Muscle of leg (tissue), 16 donors: ENCODE data around the gene OR8K1. TPM values are rescaled to one million over a fixed set of nuclear protein-coding genes. Genes with fewer than 3 reads are reported as not detected.

ENCODE experiments used
- DNase-seq: peaks from one replicate; pipeline ENCODE4 v3.0.0; 2013
- H3K27ac ChIP-seq: one replicate; pipeline ENCODE4 v1.5.1; 2013; ENCODE audit warnings: mild to moderate bottlenecking, low read length, control low read depth
- H3K27me3 ChIP-seq: one replicate; pipeline ENCODE4 v1.6.1; 2013; ENCODE audit warnings: low read length; ENCODE audit not compliant: control insufficient read depth, insufficient read depth
- H3K36me3 ChIP-seq: one replicate; pipeline ENCODE4 v1.6.1; 2013; ENCODE audit warnings: low read length; ENCODE audit not compliant: control insufficient read depth, insufficient read depth
- H3K4me1 ChIP-seq: one replicate; pipeline ENCODE4 v1.6.1; 2013; ENCODE audit warnings: low read length; ENCODE audit not compliant: control insufficient read depth, insufficient read depth
- H3K4me3 ChIP-seq: one replicate; pipeline ENCODE4 v1.5.1; 2013; ENCODE audit warnings: low read length, control low read depth
- H3K9me3 ChIP-seq: replicated peaks from 2 replicates; pipeline ENCODE4 v1.6.1; 2013; ENCODE audit warnings: low read depth, low read length; ENCODE audit not compliant: control insufficient read depth
- WGBS: methylation state at CpG from one replicate; pipeline ENCODE4 v1.1.5; 2013; ENCODE audit warnings: missing lambda C conversion rate; ENCODE audit not compliant: insufficient coverage; 5-methylcytosine and 5-hydroxymethylcytosine counted together
- long read RNA-seq, 11 donors: transcript quantifications; one replicate each; lab custom pipeline, GENCODE V29; 2026
- polyA plus RNA-seq, 8 donors: library from polyadenylated mRNA; unstranded; fragments of 120-200 nt; gene quantifications; one replicate each; pipeline versions ENCODE4 v1.2.1 to v1.2.3, GENCODE V29; 2013; ENCODE audit warnings: inconsistent platforms in 1 of 8, low replicate concordance in 1 of 8; ENCODE audit not compliant: insufficient read length in 8 of 8, insufficient read depth in 1 of 8
- total RNA-seq: library from RNA; stranded (reverse); fragments of 120-200 nt; gene quantifications from one replicate; pipeline ENCODE4 v1.2.4, GENCODE V29; 2013

OR8K1 gene
- not detected for total RNA-seq
- polyA plus RNA-seq, result not detected
- long read RNA-seq, donor 1, result 0 reads
- long read RNA-seq, donor 2, result 0 reads
- long read RNA-seq, donor 3, result 0 reads
- long read RNA-seq, donor 4, result 0 reads
- long read RNA-seq, donor 5, partial matches to known transcripts, result 0 of 2 reads
- long read RNA-seq, donor 5, other reads (novel, unspliced or antisense), result 0 of 2 reads
- long read RNA-seq, donor 6, result 0 reads
- long read RNA-seq, donor 7, result 0 reads
- long read RNA-seq, donor 8, result 0 reads
- long read RNA-seq, donor 9, result 0 reads
- long read RNA-seq, donor 10, result 0 reads
- long read RNA-seq, donor 11, result 0 reads

GRCh38 chr11:56345739-56346138 lies at the start of gene OR8K1:
OR8K1 (plus strand) TSS chr11:56346039; CDS start chr11:56346039, 0 bp downstream.
- Histone ChIP-seq H3K36me3 (no peaks in the 10 kb centered on the region), H3K27ac (no peak within 1 kb of the TSS), H3K4me3 (no peak within 1 kb of the TSS), H3K27me3 (no peaks in the 10 kb centered on the region), H3K4me1 (no peaks in the 10 kb centered on the region), H3K9me3 (no peaks in the 10 kb centered on the region)
- no CpG with 5 or more reads among the region's 1 CpG for WGBS
- no peak for DNase-seq

GRCh38 chr11:56296898-56297297 lies 48.9 kb upstream of the OR8K1 start:
- Histone ChIP-seq H3K36me3 (no peaks in the 10 kb centered on the region), H3K27me3 (no peaks in the 10 kb centered on the region), H3K4me3 (no peak overlapping the region), H3K9me3 (no peaks in the 10 kb centered on the region), H3K4me1 (no peaks in the 10 kb centered on the region), H3K27ac (no peak overlapping the region)
- 73% methylated on average over 2 of the region's 4 CpGs for WGBS
- no peak for DNase-seq

- no peak for DNase-seq
- H3K4me1 ChIP-seq, result no peaks in the 10 kb centered on the region
- H3K27ac ChIP-seq, result no peak overlapping the region
- 91% methylated on average over 3 of the region's 3 CpGs for WGBS
- H3K36me3 ChIP-seq, result no peaks in the 10 kb centered on the region
- H3K9me3 ChIP-seq, result peaks cover 12% of the 10 kb centered on the region
- H3K27me3 ChIP-seq, result no peaks in the 10 kb centered on the region
- no peak overlapping the region for H3K4me3 ChIP-seq
These were observed 38.0 kb upstream of the OR8K1 start for GRCh38 chr11:56307836-56308235.

GRCh38 chr11:56314844-56315243 lies 31.0 kb upstream of the OR8K1 start, which contains the start of gene OR8K3:
OR8K3 (plus strand) TSS chr11:56315144; CDS start chr11:56318307, 3,163 bp downstream.
- no peak within 1 kb of the TSS for H3K27ac ChIP-seq
- H3K27me3 ChIP-seq, result no peaks in the 10 kb centered on the region
- DNase-seq, result no peak

GRCh38 chr11:56331861-56332491 lies 13.9 kb upstream of the OR8K1 start:
- Histone ChIP-seq H3K27ac (no peak overlapping the region), H3K27me3 (no peaks in the 10 kb centered on the region), H3K4me3 (no peak overlapping the region), H3K4me1 (no peaks in the 10 kb centered on the region), H3K36me3 (no peaks in the 10 kb centered on the region), H3K9me3 (peaks cover 7% of the 10 kb centered on the region)
- 89% methylated on average over 30 of the region's 34 CpGs for WGBS
- no peak for DNase-seq

More at GRCh38 chr11:56314844-56315243, 31.0 kb upstream of the OR8K1 start, which contains the start of gene OR8K3:
- Histone ChIP-seq H3K9me3 (peaks cover 2% of the 10 kb centered on the region), H3K36me3 (no peaks in the 10 kb centered on the region), H3K4me1 (no peaks in the 10 kb centered on the region), H3K4me3 (no peak within 1 kb of the TSS)

GRCh38 chr11:56333156-56333555 lies 12.7 kb upstream of the OR8K1 start:
- no peak overlapping the region for H3K27ac ChIP-seq
- no peaks in the 10 kb centered on the region for H3K4me1 ChIP-seq
- DNase-seq, result no peak
- 100% methylated on average over 2 of the region's 3 CpGs for WGBS
- peaks cover 12% of the 10 kb centered on the region for H3K9me3 ChIP-seq
- no peaks in the 10 kb centered on the region for H3K27me3 ChIP-seq
- H3K36me3 ChIP-seq, result no peaks in the 10 kb centered on the region
- H3K4me3 ChIP-seq, result no peak overlapping the region

GRCh38 chr11:56340289-56340688 lies 5.5 kb upstream of the OR8K1 start:
- peaks cover 8% of the 10 kb centered on the region for H3K9me3 ChIP-seq
- H3K27ac ChIP-seq, result no peak overlapping the region
- H3K36me3 ChIP-seq, result no peaks in the 10 kb centered on the region
- DNase-seq, result no peak
- no peaks in the 10 kb centered on the region for H3K4me1 ChIP-seq
- H3K27me3 ChIP-seq, result no peaks in the 10 kb centered on the region
- H3K4me3 ChIP-seq, result no peak overlapping the region

- H3K36me3 ChIP-seq, result no peaks in the 10 kb centered on the region
- WGBS, result no CpG with 5 or more reads among the region's 2 CpGs
- no peak within 1 kb of the TSS for H3K4me3 ChIP-seq
- H3K9me3 ChIP-seq, result no peaks in the 10 kb centered on the region
- H3K27me3 ChIP-seq, result no peaks in the 10 kb centered on the region
- H3K27ac ChIP-seq, result no peak within 1 kb of the TSS
- DNase-seq, result no peak
- no peaks in the 10 kb centered on the region for H3K4me1 ChIP-seq
These were observed 8.2 kb downstream of the OR8K1 start, which contains the start of gene OR8J1 for GRCh38 chr11:56353991-56354390. OR8J1 (plus strand) TSS chr11:56354291; CDS start chr11:56360247, 5,956 bp downstream.

- H3K4me3 ChIP-seq, result no peak within 1 kb of the TSS
- no peaks in the 10 kb centered on the region for H3K27me3 ChIP-seq
- no peaks in the 10 kb centered on the region for H3K36me3 ChIP-seq
- H3K9me3 ChIP-seq, result peaks cover 3% of the 10 kb centered on the region
- no peak within 1 kb of the TSS for H3K27ac ChIP-seq
- WGBS, result 70% methylated on average over 1 of the region's 2 CpGs
- no peak for DNase-seq
- no peaks in the 10 kb centered on the region for H3K4me1 ChIP-seq
These were observed 29.5 kb downstream of the OR8K1 start, which contains the start of gene OR8U1 for GRCh38 chr11:56375324-56375723. OR8U1 (plus strand) TSS chr11:56375624; CDS start chr11:56375624, 0 bp downstream.

GRCh38 chr11:56380120-56380519 lies 34.3 kb downstream of the OR8K1 start:
- Histone ChIP-seq H3K36me3 (no peaks in the 10 kb centered on the region), H3K4me3 (no peak overlapping the region), H3K27ac (no peak overlapping the region), H3K4me1 (no peaks in the 10 kb centered on the region), H3K27me3 (no peaks in the 10 kb centered on the region), H3K9me3 (peaks cover 5% of the 10 kb centered on the region)
- no CpG with 5 or more reads among the region's 2 CpGs for WGBS
- no peak for DNase-seq
